ENCODE data around the gene OR10X1. TPM values are rescaled to one million over a fixed set of nuclear protein-coding genes. Genes with fewer than 3 reads are reported as not detected.

The OR10X1 gene
- total RNA-seq, 2 donors from 2014 or later: not detected

GRCh38 chr1:158600735-158601134 lies 21.0 kb upstream of the OR10X1 start:
- ATAC-seq: no peak
- Histone ChIP-seq H3K36me3 (replicated peaks in 1 of 2; ENCODE audit: insufficient read depth in 1 of 2, low read depth in 2 of 2) (no peaks in the 10 kb centered on the region), H3K4me1 (no peaks in the 10 kb centered on the region), H3K4me3 (no peak overlapping the region), H3K27ac (no peak overlapping the region), H3K27me3 (no peaks in the 10 kb centered on the region), H3K9me3 (peaks cover 0 to 2% (median 0%) of the 10 kb centered on the region in 3 donors)
- DNase-seq: no peak
- WGBS, 2 donors: 86 to 89% methylated on average over 2 of the region's 2 CpGs
- TF ChIP-seq POLR2A (IDR thresholded peaks at IDR 0.05) (no peak), CTCF (IDR thresholded peaks at IDR 0.05) (no peak)
- intact Hi-C loops (cut with DNase I): no loop called here

DNA sequence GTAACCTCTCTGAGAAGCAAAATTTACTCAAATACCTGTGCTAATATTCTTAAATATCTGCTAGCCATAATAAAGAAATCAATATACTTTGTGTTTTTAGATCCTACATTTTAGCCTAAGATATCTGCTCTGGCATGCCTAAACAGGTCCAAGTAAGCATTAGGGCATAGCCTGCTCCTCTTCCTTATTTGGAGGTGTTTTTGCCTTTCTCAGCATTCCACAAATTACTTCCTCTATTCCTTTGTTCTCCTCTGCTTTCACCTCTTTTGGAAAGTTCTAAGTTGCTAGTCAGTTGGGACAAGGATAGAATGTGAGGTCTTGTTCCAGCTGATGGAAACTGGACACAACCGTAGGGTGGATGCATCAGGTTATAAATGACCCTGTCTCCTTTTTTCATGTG lies 7.2 kb upstream of the OR10X1 start:
- WGBS, 2 donors: 79% methylated on average over 1 of the region's 1 CpG
- intact Hi-C loops (cut with DNase I): no loop called here
- no peak for ATAC-seq

GRCh38 chr1:158583962-158584361 lies 4.3 kb upstream of the OR10X1 start:
- ATAC-seq: no peak

More for the DNA sequence above, 7.2 kb upstream of the OR10X1 start:
- Histone ChIP-seq H3K4me3 (no peak overlapping the region), H3K27ac (no peak overlapping the region), H3K36me3 (replicated peaks in 1 of 2; ENCODE audit: insufficient read depth in 1 of 2, low read depth in 2 of 2) (no peaks in the 10 kb centered on the region), H3K9me3 (peaks cover 0 to 12% (median 0%) of the 10 kb centered on the region in 3 donors), H3K27me3 (no peaks in the 10 kb centered on the region), H3K4me1 (no peaks in the 10 kb centered on the region)
- TF ChIP-seq POLR2A (IDR thresholded peaks at IDR 0.05) (no peak), CTCF (IDR thresholded peaks at IDR 0.05) (no peak)
- no peak for DNase-seq

DNA sequence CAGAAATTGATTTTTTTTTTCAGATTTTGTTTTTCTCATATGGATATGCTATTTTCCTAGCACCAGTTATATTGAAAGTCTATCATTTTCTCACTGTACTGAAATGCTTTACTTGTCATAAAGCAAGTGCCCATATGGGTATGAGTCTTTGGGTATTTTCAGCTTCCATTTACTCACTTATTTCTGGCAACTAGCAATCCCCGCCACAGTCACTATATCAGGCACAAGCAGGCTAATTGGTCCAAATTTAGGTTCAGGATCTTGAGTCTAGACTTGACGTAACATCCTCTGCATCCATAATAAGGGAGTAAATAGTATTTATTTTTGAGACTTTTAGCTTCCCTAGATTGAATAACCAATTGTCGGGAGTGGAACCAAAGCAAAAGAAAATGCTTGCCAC lies 2.1 kb downstream of the OR10X1 start:
- Histone ChIP-seq H3K27me3 (no peaks in the 10 kb centered on the region), H3K36me3 (replicated peaks in 1 of 2; ENCODE audit: insufficient read depth in 1 of 2, low read depth in 2 of 2) (no peaks in the 10 kb centered on the region), H3K9me3 (no peaks in the 10 kb centered on the region), H3K27ac (no peak overlapping the region), H3K4me1 (no peaks in the 10 kb centered on the region), H3K4me3 (no peak overlapping the region)
- WGBS, 2 donors: 77 to 78% methylated on average over 3 of the region's 3 CpGs
- no peak for TF ChIP-seq POLR2A (IDR thresholded peaks at IDR 0.05)
- TF ChIP-seq CTCF (IDR thresholded peaks at IDR 0.05): no peak
- intact Hi-C loops (cut with DNase I): no loop called here
- ATAC-seq: no peak
- DNase-seq: no peak

More at GRCh38 chr1:158583962-158584361, 4.3 kb upstream of the OR10X1 start:
- Histone ChIP-seq H3K4me3 (no peak overlapping the region), H3K4me1 (no peaks in the 10 kb centered on the region), H3K36me3 (replicated peaks in 1 of 2; ENCODE audit: insufficient read depth in 1 of 2, low read depth in 2 of 2) (no peaks in the 10 kb centered on the region), H3K27ac (no peak overlapping the region), H3K9me3 (peaks cover 0 to 12% (median 0%) of the 10 kb centered on the region in 3 donors), H3K27me3 (no peaks in the 10 kb centered on the region)
- 45 to 58% methylated on average over 4 of the region's 4 CpGs for WGBS, 2 donors
- TF ChIP-seq CTCF (IDR thresholded peaks at IDR 0.05) (no peak), POLR2A (IDR thresholded peaks at IDR 0.05) (no peak)
- intact Hi-C loops (cut with DNase I): no loop called here
- DNase-seq: no peak

- H3K36me3 ChIP-seq (replicated peaks in 1 of 2; ENCODE audit: insufficient read depth in 1 of 2, low read depth in 2 of 2): no peaks in the 10 kb centered on the region
- H3K27me3 ChIP-seq: no peaks in the 10 kb centered on the region
- no peak overlapping the region for H3K4me3 ChIP-seq
- no peak overlapping the region for H3K27ac ChIP-seq
- no peak for ATAC-seq
- intact Hi-C loops (cut with DNase I): no loop called here
- H3K9me3 ChIP-seq: no peaks in the 10 kb centered on the region
- WGBS, 2 donors: 43 to 53% methylated on average over 1 of the region's 1 CpG
- no peak for DNase-seq
- H3K4me1 ChIP-seq: no peaks in the 10 kb centered on the region
- TF ChIP-seq POLR2A (IDR thresholded peaks at IDR 0.05) (no peak), CTCF (IDR thresholded peaks at IDR 0.05) (no peak)
Measured at GRCh38 chr1:158572226-158572625, 7.5 kb downstream of the OR10X1 start.

Data from body of pancreas (tissue), 4 donors.